Measurements from ENCODE around the gene TMEM229A. TPM values are rescaled to one million over a fixed set of nuclear protein-coding genes. Genes with fewer than 3 reads are reported as not detected.

The TMEM229A gene
- total and polyA plus RNA-seq, 2 donors (not counting 3 experiments of a cell fraction or from before 2014, with no cell fraction given): not detected

DNA sequence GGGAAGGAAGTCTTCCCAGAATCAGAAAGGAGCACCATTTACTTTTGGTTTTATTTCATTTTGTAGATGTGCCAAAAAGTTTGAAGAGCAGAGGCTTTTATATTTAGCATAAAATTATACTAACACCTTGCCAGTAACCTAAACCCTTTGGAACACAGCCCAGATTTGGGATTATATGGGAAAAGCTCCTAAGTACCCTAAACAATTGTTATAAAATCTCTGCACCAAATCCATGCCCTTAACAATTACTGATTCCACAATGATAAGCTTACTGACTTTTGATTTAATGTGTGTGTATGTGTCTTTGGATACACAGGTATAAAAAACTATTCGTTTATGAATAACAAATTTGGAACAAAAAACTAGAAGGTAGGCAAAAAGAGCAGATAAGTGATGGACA, 39.0 kb upstream of the TMEM229A start:
- no peak for DNase-seq (ENCODE audit: low read depth, low spot score)
- dilution Hi-C loops (cut with MboI; ENCODE audit: extremely low pct_ligation_motif_present, low sequenced_read_pairs): no loop called here
- intact Hi-C loops (cut with micrococcal nuclease): no loop called here
- H3K79me2 ChIP-seq (ENCODE audit: control insufficient read depth, insufficient read depth, low read length): no peaks in the 10 kb centered on the region
- no peak overlapping the region for H3K4me2 ChIP-seq (ENCODE audit: insufficient read depth, low read length)
- H3K9me3 ChIP-seq (replicated peaks; ENCODE audit: control insufficient read depth, insufficient read depth, low read length): no peaks in the 10 kb centered on the region
- POLR2A ChIA-PET: no interaction called here
- H3K4me1 ChIP-seq (ENCODE audit: control insufficient read depth, extremely low read depth, insufficient read depth, low read length): peaks cover 14% of the 10 kb centered on the region
- no peak overlapping the region for H3K27ac ChIP-seq (ENCODE audit: insufficient read depth, low read depth, low read length)
- H4K20me1 ChIP-seq (replicated peaks; ENCODE audit: control insufficient read depth, extremely low read depth, insufficient read depth, low read length): no peaks in the 10 kb centered on the region
- CTCF ChIA-PET: no interaction called here
- no peak overlapping the region for H3K4me3 ChIP-seq (replicated peaks in 1 of 3; ENCODE audit: insufficient read depth in 1 of 3, low read depth in 1 of 3, low read length in 3 of 3)
- H3K36me3 ChIP-seq (ENCODE audit: control insufficient read depth in 2 of 2, extremely low read depth in 1 of 2, insufficient read depth in 2 of 2, low read length in 2 of 2): no peaks in the 10 kb centered on the region
- no peak for TF ChIP-seq POLR2A (IDR thresholded peaks at IDR 0.05; ENCODE audit: low read depth, low read length)
- no peak for TF ChIP-seq JUN (IDR thresholded peaks at IDR 0.05; ENCODE audit: borderline replicate concordance, insufficient read depth, insufficient read length, low read depth)
- no peak for TF ChIP-seq MYC (IDR thresholded peaks at IDR 0.05; ENCODE audit: low read depth, low read length)
- no peak for TF ChIP-seq FOS (IDR thresholded peaks at IDR 0.05; ENCODE audit: borderline replicate concordance, insufficient read depth, low read length)
- TF ChIP-seq, protein P1, sequence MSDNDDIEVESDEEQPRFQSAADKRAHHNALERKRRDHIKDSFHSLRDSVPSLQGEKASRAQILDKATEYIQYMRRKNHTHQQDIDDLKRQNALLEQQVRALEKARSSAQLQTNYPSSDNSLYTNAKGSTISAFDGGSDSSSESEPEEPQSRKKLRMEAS (IDR thresholded peaks at IDR 0.05; ENCODE audit: insufficient read depth, insufficient read length): no peak
- TF ChIP-seq GATA2 (IDR thresholded peaks at IDR 0.05; ENCODE audit: insufficient read depth, insufficient read length, low read depth, low read length): no peak
- H3K9me1 ChIP-seq (replicated peaks; ENCODE audit: control insufficient read depth, extremely low read depth, insufficient read depth, low read length): no peaks in the 10 kb centered on the region
- BruUV-seq (replicated peaks): no TSS peak
- H3K9ac ChIP-seq (replicated peaks; ENCODE audit: extremely low read depth, insufficient read depth, low read length): no peak overlapping the region
- FAIRE-seq: no peak
- peaks cover 0 to 2% of the 10 kb centered on the region in 2 experiments for H3K27me3 ChIP-seq (ENCODE audit: control insufficient read depth in 2 of 2, insufficient read depth in 2 of 2, low read length in 2 of 2)
- H2AFZ ChIP-seq (ENCODE audit: low read depth, low read length): no peak overlapping the region

DNA sequence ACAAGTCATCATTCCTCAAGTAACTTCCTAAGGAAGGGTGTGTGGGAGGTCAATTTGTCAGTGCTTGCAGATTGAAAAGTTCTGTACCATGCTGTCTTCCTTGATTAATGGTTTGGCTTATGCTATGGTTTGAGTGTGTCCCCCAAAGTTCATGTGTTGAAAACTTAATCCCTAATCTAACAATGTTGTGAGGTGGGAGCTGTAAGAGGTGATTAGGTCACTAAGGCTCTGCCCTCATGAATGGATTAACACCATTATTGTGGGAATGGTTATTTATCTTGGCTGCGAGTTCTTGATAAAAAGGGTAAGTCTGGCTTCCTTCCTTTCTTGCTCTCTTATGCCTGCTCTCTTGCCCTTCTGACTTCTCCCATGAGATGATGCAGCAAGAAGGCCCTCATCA, 29.3 kb upstream of the TMEM229A start:
- Histone ChIP-seq H3K9me3 (replicated peaks; ENCODE audit: control insufficient read depth, insufficient read depth, low read length) (no peaks in the 10 kb centered on the region), H3K36me3 (ENCODE audit: control insufficient read depth in 2 of 2, extremely low read depth in 1 of 2, insufficient read depth in 2 of 2, low read length in 2 of 2) (no peaks in the 10 kb centered on the region), H3K79me2 (ENCODE audit: control insufficient read depth, insufficient read depth, low read length) (no peaks in the 10 kb centered on the region), H3K9me1 (replicated peaks; ENCODE audit: control insufficient read depth, extremely low read depth, insufficient read depth, low read length) (no peaks in the 10 kb centered on the region), H3K4me2 (ENCODE audit: insufficient read depth, low read length) (no peak overlapping the region), H4K20me1 (replicated peaks; ENCODE audit: control insufficient read depth, extremely low read depth, insufficient read depth, low read length) (no peaks in the 10 kb centered on the region), H3K9ac (replicated peaks; ENCODE audit: extremely low read depth, insufficient read depth, low read length) (no peak overlapping the region), H3K4me3 (replicated peaks in 1 of 3; ENCODE audit: insufficient read depth in 1 of 3, low read depth in 1 of 3, low read length in 3 of 3) (no peak overlapping the region), H3K4me1 (ENCODE audit: control insufficient read depth, extremely low read depth, insufficient read depth, low read length) (no peaks in the 10 kb centered on the region), H3K27me3 (ENCODE audit: control insufficient read depth in 2 of 2, insufficient read depth in 2 of 2, low read length in 2 of 2) (peaks cover 3 to 5% of the 10 kb centered on the region in 2 experiments), H2AFZ (ENCODE audit: low read depth, low read length) (no peak overlapping the region), H3K27ac (ENCODE audit: insufficient read depth, low read depth, low read length) (no peak overlapping the region)
- DNase-seq (ENCODE audit: low read depth, low spot score) (no peak), FAIRE-seq (no peak)
- intact Hi-C loops (cut with micrococcal nuclease): no loop called here
- TF ChIP-seq, protein P2, sequence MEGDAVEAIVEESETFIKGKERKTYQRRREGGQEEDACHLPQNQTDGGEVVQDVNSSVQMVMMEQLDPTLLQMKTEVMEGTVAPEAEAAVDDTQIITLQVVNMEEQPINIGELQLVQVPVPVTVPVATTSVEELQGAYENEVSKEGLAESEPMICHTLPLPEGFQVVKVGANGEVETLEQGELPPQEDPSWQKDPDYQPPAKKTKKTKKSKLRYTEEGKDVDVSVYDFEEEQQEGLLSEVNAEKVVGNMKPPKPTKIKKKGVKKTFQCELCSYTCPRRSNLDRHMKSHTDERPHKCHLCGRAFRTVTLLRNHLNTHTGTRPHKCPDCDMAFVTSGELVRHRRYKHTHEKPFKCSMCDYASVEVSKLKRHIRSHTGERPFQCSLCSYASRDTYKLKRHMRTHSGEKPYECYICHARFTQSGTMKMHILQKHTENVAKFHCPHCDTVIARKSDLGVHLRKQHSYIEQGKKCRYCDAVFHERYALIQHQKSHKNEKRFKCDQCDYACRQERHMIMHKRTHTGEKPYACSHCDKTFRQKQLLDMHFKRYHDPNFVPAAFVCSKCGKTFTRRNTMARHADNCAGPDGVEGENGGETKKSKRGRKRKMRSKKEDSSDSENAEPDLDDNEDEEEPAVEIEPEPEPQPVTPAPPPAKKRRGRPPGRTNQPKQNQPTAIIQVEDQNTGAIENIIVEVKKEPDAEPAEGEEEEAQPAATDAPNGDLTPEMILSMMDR (IDR thresholded peaks at IDR 0.05; ENCODE audit: extremely low read depth in 1 of 2, insufficient read depth in 1 of 2, low read depth in 1 of 2, low read length in 2 of 2): no peak
- TF ChIP-seq POLR2AphosphoS5 (IDR thresholded peaks at IDR 0.05; ENCODE audit: insufficient read depth, low read depth, low read length) (no peak), GATA2 (IDR thresholded peaks at IDR 0.05; ENCODE audit: insufficient read depth, insufficient read length, low read depth, low read length) (no peak), FOS (IDR thresholded peaks at IDR 0.05; ENCODE audit: borderline replicate concordance, insufficient read depth, low read length) (no peak), EZH2 (IDR thresholded peaks at IDR 0.05; ENCODE audit: borderline replicate concordance, low read depth, low read length, severe bottlenecking) (no peak)
- BruUV-seq (replicated peaks): no TSS peak
- ChIA-PET POLR2A (no interaction called here), CTCF (no interaction called here)
- dilution Hi-C loops (cut with MboI; ENCODE audit: extremely low pct_ligation_motif_present, low sequenced_read_pairs): no loop called here
